Endometrium (tissue), 2 donors: ENCODE data around the gene CYB5D1.
A peak's percentile ranks its signal among the peaks of the same experiment; 100 is the strongest.
"Not testable (repeated sequence)": the region's sequence is repeated elsewhere in the genome, so short reads cannot be mapped to it uniquely, and the experiment has no call there.

Source experiments
- FAIRE-seq: peaks from 2 replicates; lab custom pipeline; 2012; peaks lifted over from hg19 to GRCh38; lab: Jason Lieb, UNC
- donor health status: control.
- donor health status: control.

CYB5D1 gene

DNA sequence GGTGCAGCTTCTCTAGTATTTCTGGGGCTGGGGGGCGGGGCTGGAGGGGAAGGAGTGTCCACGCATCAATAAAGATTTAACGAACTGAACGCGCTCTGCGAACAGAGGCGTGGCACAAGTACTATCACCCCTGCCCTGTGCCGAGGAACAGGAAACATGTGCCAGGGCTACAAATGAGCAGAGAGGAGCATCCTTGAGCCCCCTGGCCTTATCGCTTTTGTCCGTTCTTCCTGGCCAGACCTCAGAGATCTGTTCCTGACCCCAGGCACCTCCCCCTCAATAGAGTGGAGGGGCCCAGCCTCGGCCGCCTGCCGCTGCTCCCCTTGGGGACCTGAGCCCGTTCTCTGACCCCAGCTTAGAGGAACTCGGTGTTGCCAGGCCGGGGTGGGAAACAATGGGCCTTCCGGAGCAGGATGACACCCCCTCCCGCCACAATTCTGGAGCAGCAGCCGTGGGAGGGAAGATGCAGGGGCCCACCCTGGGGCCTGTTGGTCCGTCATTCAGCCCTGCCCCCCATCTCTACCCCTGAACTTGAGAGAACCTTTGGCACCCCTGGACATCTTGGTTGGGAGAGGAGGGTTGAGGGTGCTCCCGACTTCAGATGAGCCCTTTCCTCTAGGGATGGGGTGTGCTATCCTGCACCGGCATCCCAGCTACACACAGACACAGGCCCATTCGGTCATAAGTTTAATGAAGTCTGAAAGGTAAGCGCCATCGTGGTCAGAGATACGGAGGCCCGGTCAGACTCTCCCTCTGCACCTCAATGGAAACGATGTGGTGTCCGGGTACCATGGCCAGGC is 1.6 kb upstream of the CYB5D1 start:
- no peak for FAIRE-seq

DNA sequence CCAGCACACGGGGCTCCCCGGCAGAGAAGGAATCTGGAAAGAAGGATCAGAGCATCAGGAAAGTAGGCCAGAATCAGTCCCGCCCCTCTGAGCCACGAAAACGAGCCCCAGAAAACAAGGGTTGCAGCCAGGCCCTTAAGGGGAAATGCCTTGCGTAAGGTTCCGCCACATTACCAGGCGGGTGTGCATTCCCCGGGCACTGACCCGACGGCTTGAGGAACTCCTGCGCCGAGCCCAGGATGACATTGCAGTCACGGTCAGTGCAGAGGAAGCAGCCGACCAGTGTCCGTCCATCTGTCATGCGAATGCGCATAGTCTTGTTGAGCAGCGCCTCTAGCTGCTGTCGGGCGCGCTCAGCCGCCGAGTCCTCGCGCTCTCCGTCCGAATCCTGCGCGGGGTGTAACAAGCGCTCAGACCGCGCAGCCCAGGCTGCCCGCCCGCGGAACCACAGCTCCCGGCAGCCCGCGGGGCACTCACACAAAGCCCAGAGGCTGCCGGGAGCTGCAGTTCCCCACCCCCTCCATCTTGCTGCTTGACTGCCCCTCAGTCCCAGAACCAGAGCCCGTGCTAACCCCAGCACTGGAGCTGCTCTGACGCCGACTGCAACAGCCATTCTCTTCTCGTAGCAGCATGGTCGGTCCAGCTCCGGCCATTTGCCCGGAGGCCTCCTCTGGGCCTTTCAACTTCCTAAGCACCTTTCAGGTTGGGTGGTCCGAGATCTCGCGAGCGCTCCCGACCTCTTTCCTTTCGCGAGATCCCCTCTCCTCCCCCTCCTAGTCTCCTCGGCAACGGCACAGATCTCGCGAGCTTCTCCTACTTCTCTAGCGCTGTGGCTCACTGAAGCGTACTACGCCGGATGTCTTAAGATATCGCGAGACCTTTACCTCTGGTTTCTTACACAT is 741 bp upstream of the CYB5D1 start, which contains the start of gene NAA38:
TSS of gene NAA38 (minus strand) at position 749 of the 902 bp plus-strand sequence. CDS start at position 653, 96 bp downstream.
- peak; percentile 98 for FAIRE-seq

GRCh38 chr17:7858522-7858810 is 663 bp downstream of the CYB5D1 start:
- FAIRE-seq, result no peak

- FAIRE-seq, result no peak
Measured at GRCh38 chr17:7859028-7859427, 1.2 kb downstream of the CYB5D1 start.

DNA sequence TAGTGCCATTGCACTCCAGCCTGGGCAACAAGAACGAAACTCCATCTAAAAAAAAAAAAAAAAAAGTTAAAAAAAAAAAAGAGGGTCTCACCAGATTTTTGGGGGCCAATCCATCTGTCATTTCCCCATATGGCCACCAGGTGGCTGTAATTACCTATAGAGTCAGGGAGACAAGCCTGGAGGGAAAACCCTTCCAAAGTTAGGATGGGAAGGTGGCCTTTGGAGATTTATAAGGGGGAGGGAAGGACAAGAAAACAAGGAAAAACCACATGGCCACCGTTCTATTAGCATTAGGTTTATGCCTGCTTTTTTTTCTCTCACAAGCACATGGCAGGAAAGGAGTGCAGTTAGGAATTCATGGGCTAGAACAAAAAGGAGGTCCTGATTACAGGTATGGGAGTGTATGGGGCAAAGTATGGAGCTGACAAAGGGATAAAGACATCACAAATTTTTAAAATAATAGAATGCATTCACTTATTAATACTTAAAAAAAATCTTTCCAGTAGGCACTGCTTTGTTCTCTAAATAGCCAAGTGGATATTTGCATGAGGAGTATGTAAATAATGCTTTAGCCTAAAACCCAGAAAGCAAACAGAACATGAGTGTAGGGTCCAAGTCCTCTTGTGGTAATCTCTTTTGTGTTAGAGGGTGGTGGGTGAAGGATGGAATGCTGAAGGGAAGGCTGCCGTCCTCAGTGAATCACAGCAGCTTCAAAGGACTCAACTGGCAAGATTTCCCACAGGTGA is 5.1 kb downstream of the CYB5D1 start:
- peak; percentile 63 for FAIRE-seq

DNA sequence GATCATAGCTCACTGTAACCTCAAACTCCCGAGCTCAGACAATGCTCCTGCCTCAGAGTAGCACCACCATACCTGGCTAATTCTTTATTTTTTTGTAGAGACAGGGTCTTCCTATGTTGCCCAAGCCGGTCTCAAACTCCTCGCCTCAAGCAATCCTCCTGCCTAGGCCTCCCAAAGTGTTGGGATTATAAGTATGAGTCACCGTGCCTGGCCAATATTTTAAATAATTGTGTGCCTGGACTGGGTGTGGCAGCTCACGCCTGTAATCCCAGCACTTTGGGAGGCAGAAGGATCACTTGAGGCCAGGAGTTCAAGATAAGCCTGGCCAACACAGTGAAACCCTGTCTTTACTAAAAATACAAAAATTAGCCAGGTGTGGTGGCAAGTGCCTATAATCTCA is 6.6 kb downstream of the CYB5D1 start:
- FAIRE-seq, result not testable (repeated sequence)

GRCh38 chr17:7864995-7865650 is 7.3 kb downstream of the CYB5D1 start:
- FAIRE-seq, result no peak

DNA sequence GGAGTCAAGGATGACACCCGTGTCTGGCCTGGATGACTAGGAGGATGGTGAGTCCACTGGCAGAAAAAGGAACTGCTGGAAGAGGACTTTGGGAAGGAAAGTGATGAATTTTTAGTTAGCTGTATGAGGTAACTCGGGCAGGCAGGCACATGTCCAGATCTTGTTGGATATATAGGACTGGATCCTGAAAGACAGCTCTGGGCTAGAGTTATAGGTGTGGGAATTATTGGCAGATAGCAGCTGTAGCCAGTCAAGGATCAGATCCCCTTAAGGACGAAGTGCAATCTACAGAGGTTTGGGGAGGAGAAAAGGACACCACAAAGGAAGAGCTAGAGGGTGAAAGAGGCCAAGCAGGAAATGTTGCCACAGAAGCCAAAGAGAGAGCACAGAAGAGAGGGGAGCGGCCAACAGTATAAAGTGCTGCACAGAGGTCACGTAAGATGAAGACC is 10.1 kb downstream of the CYB5D1 start:
- no peak for FAIRE-seq

- no peak for FAIRE-seq
Measured at GRCh38 chr17:7873051-7873450, 15.2 kb downstream of the CYB5D1 start.

DNA sequence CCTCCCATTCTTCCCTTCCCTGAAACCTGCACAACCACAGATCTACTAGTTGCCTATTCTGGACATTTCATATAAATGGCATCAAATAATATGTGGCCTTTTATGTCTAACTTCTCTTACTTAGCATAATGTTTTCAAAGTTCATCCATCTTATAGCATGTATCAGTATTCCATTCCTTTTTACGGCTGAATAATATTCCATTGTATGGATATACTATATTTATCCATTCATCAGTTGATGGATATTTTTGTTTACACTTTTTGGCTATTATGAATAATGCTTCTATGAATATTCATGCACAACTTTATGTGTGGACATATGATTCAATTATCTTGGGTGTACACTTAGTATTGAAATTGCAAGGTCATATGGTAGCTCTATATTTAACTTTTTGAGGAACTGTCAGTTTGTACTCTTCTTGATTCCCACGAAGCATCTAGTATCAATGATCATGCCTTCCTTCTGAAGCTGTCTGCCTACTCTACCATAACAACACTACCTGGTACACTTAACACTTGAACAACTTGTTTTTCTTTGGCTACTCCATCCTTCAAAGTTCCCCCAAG is 18.1 kb downstream of the CYB5D1 start:
- no peak for FAIRE-seq

DNA sequence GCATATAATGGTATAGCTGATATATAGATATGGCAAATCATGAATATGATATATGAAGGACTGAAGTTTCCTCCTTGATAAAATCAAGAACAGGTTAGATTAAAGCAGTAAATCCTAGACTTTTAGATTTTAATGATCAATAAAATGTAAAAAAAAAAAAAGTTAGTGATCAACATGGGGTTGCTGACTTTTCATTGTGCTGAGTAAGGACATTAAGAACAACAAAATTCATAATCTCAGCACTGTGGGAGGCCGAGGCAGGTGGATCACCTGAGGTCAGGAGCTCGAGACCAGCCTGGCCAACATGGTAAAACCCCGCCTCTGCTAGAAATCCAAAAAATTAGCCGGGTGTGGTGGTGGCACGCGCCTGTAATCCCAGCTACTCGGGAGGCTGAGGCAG is 20.4 kb downstream of the CYB5D1 start:
- peak; percentile 48 for FAIRE-seq

- FAIRE-seq, result no peak
Measured at GRCh38 chr17:7880076-7880868, 22.5 kb downstream of the CYB5D1 start.

DNA sequence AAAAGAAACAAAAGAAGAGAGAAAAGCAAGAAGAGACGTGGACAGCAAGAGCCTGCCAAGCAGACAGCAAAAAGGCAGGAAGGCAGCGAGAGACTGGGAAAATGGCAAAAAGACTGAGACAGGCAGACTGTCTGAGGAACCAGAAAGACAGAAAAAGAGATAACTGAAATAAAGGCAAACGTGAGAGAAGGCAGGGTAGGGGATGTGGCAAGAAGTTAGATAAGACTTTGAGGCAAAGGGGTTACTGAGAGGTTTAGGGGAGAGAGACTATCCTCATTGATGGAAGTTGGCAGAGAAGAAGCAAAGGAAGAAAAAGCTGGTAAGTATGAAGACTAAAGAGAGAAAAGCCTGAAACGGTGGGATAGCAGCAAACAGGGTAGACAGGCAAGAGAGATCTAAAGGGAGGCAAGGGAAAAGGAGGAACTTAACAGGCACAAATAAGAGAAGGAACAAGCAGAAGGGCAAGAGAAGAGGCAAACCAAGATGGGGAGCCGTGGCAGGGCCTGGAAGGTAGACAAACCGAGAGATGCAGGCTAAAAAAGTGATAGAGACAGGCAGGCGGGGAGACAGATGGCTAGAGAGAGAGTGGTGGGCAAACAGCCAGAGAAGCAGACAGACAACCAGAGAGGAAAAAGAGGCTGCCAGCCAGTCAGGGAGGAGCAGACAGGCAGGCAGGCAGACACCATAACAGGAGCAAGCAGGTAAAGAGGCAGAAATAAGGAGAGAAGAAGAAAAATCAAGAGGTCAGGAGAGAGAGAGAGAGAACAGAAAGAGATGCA is 23.7 kb downstream of the CYB5D1 start:
- no peak for FAIRE-seq

- no peak for FAIRE-seq
Measured at GRCh38 chr17:7882068-7882467, 24.3 kb downstream of the CYB5D1 start.

GRCh38 chr17:7882629-7883028 is 24.8 kb downstream of the CYB5D1 start:
- no peak for FAIRE-seq

- FAIRE-seq, result peak; percentile 79
Measured at GRCh38 chr17:7883781-7884386, 26.1 kb downstream of the CYB5D1 start.

GRCh38 chr17:7884581-7885366 is 27.0 kb downstream of the CYB5D1 start:
- FAIRE-seq, result no peak

- FAIRE-seq, result no peak
Measured at GRCh38 chr17:7885367-7886226, 27.8 kb downstream of the CYB5D1 start.
